OCI-LY3 (cell line): Measurements from ENCODE around the gene SMYD3.

Experiments
- H2AFZ ChIP-seq: fragments of 200-600, 300-600 bp; shearing (Covaris generic); 2 replicates; pipeline ENCODE4 v1.6.0; 2014; ENCODE audit warnings: antibody characterized with exemption, low read depth, low read length
- H3K27ac ChIP-seq: fragments of 200-600, 300-600 bp; sonication (generic); 2 replicates; pipeline ENCODE4 v1.5.1; 2014; ENCODE audit warnings: mild to moderate bottlenecking, low read length, moderate library complexity, mixed read lengths
- H3K27me3 ChIP-seq: fragments of 200-600, 300-600 bp; sonication (generic); 2 replicates; pipeline ENCODE4 v1.6.1; 2014; ENCODE audit warnings: low read depth, low read length, mixed read lengths
- H3K36me3 ChIP-seq: fragments of 200-600, 300-600 bp; sonication (generic); replicated peaks from 2 replicates; pipeline ENCODE3; 2014; ENCODE audit warnings: low read depth, low read length, mixed read lengths
- H3K4me1 ChIP-seq: fragments of 300-600, 200-600 bp; sonication (generic); 2 replicates; pipeline ENCODE4 v1.6.1; 2014; ENCODE audit warnings: low read length, mixed read lengths
- H3K4me2 ChIP-seq: fragments of 200-600, 300-600 bp; sonication (generic); 2 replicates; pipeline ENCODE4 v1.6.1; 2014; ENCODE audit warnings: low read length, mixed read lengths
- H3K4me3 ChIP-seq: fragments of 300-600, 200-600 bp; sonication (generic); 2 replicates; pipeline ENCODE4 v1.5.1; 2014; ENCODE audit warnings: antibody characterized with exemption, mild to moderate bottlenecking, low read length, moderate library complexity
- H3K79me2 ChIP-seq: fragments of 300-600, 200-600 bp; shearing (Covaris generic); 2 replicates; pipeline ENCODE4 v1.6.1; 2014; ENCODE audit warnings: mild to moderate bottlenecking, low read length, mixed read lengths
- H3K9ac ChIP-seq: fragments of 300-600, 200-600 bp; shearing (Covaris generic); 2 replicates; pipeline ENCODE4 v1.6.0; 2014; ENCODE audit warnings: mild to moderate bottlenecking, low read length, moderate library complexity
- H3K9me3 ChIP-seq: fragments of 200-600, 300-600 bp; shearing (Covaris generic); 2 replicates; pipeline ENCODE4 v1.6.1; 2014; ENCODE audit warnings: low read length, mixed read lengths; ENCODE audit not compliant: insufficient read depth
- H4K20me1 ChIP-seq: fragments of 200-600, 300-600 bp; sonication (generic); 2 replicates; pipeline ENCODE4 v1.6.1; 2016; ENCODE audit warnings: low read length, mixed read lengths; ENCODE audit not compliant: insufficient read depth
- EZH2phosphoT487 ChIP-seq: fragments of 200-600 bp; shearing (Covaris generic); IDR thresholded peaks from 2 replicates; pipeline ENCODE4 v1.6.1; 2018; ENCODE audit warnings: antibody characterized with exemption, mixed run types, low read depth
- TF ChIP-seq, protein P1 (sequence below): fragments of 200-600, 300-600 bp; sonication (generic); IDR thresholded peaks from 2 replicates; pipeline ENCODE4 v1.5.1; 2014; ENCODE audit warnings: antibody characterized with exemption, low read length, low read depth

The SMYD3 gene

DNA sequence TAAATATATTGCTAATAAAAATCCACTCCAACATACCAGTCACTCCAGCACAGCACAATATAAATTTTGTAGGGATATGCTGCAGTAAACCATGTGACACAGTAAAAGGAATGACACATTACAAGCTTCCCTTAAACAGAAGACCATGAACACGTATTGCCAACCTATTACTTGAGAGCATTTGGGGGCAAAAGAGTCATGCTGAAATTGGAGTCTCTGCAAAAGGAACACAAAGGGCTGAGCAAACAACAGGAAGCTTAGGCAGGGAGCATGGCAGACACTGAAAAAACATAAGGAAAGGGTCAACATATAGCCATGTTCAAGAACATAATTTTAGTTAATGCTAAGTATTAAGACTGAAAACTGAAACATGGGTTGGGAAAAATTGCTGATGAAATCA lies 214.5 kb downstream of the SMYD3 start:
- H2AFZ ChIP-seq = no peak overlapping the region

DNA sequence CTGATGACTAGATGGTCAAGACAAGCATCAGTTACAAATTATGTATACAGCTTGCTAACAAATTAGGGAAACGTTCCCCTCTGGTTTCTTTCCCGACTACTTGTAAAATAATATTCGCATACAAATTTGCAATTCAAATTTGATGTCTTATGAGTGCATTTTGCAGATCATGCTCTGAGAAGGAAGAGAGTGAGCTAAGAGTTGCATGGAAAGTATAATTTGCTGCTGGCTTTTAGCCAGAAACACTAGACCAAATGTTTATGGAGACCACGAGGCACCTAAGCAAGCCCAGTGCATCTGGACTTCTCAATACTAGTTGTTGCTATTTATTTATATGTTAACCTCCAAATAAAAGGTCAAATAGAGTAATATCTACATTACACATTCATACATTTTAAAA lies 216.0 kb downstream of the SMYD3 start:
- H3K4me2 ChIP-seq = no peak overlapping the region
- peaks cover 7% of the 10 kb centered on the region for H3K4me1 ChIP-seq
- no peak overlapping the region for H3K4me3 ChIP-seq
- TF ChIP-seq, protein P1, sequence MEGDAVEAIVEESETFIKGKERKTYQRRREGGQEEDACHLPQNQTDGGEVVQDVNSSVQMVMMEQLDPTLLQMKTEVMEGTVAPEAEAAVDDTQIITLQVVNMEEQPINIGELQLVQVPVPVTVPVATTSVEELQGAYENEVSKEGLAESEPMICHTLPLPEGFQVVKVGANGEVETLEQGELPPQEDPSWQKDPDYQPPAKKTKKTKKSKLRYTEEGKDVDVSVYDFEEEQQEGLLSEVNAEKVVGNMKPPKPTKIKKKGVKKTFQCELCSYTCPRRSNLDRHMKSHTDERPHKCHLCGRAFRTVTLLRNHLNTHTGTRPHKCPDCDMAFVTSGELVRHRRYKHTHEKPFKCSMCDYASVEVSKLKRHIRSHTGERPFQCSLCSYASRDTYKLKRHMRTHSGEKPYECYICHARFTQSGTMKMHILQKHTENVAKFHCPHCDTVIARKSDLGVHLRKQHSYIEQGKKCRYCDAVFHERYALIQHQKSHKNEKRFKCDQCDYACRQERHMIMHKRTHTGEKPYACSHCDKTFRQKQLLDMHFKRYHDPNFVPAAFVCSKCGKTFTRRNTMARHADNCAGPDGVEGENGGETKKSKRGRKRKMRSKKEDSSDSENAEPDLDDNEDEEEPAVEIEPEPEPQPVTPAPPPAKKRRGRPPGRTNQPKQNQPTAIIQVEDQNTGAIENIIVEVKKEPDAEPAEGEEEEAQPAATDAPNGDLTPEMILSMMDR = no peak
- no peak for TF ChIP-seq EZH2phosphoT487
- H3K27ac ChIP-seq = no peak overlapping the region
- H3K79me2 ChIP-seq = no peaks in the 10 kb centered on the region
- no peak overlapping the region for H3K9ac ChIP-seq
- H3K27me3 ChIP-seq = no peaks in the 10 kb centered on the region
- H4K20me1 ChIP-seq = no peaks in the 10 kb centered on the region
- H3K9me3 ChIP-seq = no peaks in the 10 kb centered on the region
- no peak overlapping the region for H2AFZ ChIP-seq
- H3K36me3 ChIP-seq = no peaks in the 10 kb centered on the region

More for the DNA sequence above, 214.5 kb downstream of the SMYD3 start:
- no peaks in the 10 kb centered on the region for H3K9me3 ChIP-seq
- H3K4me2 ChIP-seq = no peak overlapping the region
- H3K4me3 ChIP-seq = no peak overlapping the region
- H3K79me2 ChIP-seq = no peaks in the 10 kb centered on the region
- H3K36me3 ChIP-seq = no peaks in the 10 kb centered on the region
- TF ChIP-seq EZH2phosphoT487 = no peak
- TF ChIP-seq, protein P1 = no peak
- H3K27me3 ChIP-seq = no peaks in the 10 kb centered on the region
- H3K27ac ChIP-seq = no peak overlapping the region
- H3K4me1 ChIP-seq = peaks cover 7% of the 10 kb centered on the region
- H3K9ac ChIP-seq = no peak overlapping the region
- no peaks in the 10 kb centered on the region for H4K20me1 ChIP-seq

DNA sequence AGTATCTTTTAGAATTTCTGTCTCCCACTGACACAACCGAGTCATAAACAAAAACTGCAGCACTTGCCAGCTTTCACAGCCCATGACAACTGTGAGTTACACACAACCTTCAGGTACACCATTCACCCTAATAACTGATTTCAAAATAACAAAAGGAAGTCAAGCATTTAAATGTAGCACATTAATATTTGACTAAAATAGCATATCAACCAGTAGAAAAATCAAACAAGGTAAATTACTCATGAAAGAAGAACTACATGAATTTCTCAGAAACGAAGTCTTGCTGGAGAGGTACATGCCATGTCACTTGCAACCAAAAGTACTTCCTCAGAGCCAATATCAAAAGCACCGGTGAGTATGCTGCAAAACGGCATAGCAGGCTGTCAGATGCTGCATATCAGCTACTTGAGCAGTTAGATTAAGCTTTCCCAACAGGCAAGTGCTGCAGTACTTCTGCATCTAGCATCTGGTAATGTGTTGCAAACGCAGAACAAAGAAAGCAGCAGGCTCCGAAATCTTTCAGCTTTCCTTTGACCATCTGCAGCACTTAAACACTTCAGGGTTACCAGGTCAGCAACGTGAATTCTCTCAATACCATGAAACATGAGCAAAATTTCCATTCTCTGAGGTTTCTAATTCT lies 223.2 kb downstream of the SMYD3 start:
- no peak overlapping the region for H3K9ac ChIP-seq
- no peaks in the 10 kb centered on the region for H3K9me3 ChIP-seq
- H3K79me2 ChIP-seq = no peaks in the 10 kb centered on the region
- TF ChIP-seq EZH2phosphoT487 = no peak
- TF ChIP-seq, protein P1 = no peak
- H3K4me3 ChIP-seq = no peak overlapping the region
- H2AFZ ChIP-seq = no peak overlapping the region
- no peak overlapping the region for H3K27ac ChIP-seq
- H3K4me1 ChIP-seq = peaks cover 11% of the 10 kb centered on the region
- no peaks in the 10 kb centered on the region for H3K27me3 ChIP-seq
- H3K36me3 ChIP-seq = no peaks in the 10 kb centered on the region
- H3K4me2 ChIP-seq = peak overlapping the region; percentile 1; the same call in 1 of the 2 replicates
- no peaks in the 10 kb centered on the region for H4K20me1 ChIP-seq

DNA sequence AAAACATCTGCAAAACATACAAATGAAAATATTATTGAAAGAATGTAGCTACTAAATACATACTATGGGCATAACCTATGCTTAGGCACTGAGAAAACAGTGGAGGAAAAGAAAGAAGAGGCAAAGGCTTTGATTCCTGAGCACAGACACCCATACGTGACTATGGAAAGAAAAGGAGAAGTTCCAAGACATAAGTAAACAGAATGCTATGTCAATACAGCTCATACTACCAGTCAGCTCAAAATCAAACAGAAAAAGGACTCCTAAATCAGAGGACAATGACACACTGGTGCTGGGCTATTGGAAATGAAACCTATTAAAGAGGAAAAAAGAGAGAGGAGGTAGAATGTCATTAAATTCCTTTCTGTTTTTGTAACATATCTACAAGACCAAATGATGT lies 225.4 kb downstream of the SMYD3 start:
- H3K9me3 ChIP-seq = no peaks in the 10 kb centered on the region
- no peak overlapping the region for H3K4me3 ChIP-seq
- no peak overlapping the region for H3K9ac ChIP-seq
- no peaks in the 10 kb centered on the region for H3K36me3 ChIP-seq
- no peak overlapping the region for H3K27ac ChIP-seq
- no peak overlapping the region for H2AFZ ChIP-seq
- no peaks in the 10 kb centered on the region for H3K27me3 ChIP-seq
- TF ChIP-seq EZH2phosphoT487 = no peak
- TF ChIP-seq, protein P1 = no peak
- peaks cover 28% of the 10 kb centered on the region for H3K4me1 ChIP-seq
- no peaks in the 10 kb centered on the region for H4K20me1 ChIP-seq
- H3K4me2 ChIP-seq = no peak overlapping the region
- no peaks in the 10 kb centered on the region for H3K79me2 ChIP-seq
